ENCODE results near the gene DEUP1. TPM values are rescaled to one million over a fixed set of nuclear protein-coding genes. Genes with fewer than 3 reads are reported as not detected.

The DEUP1 gene
- total and polyA plus RNA-seq, 9 of the 15 experiments (the other 6 are each of a cell fraction or from before 2014, with no cell fraction given), result 1.4 to 10.9 (median 9.3) TPM

- DNase-seq (ENCODE audit: extremely low read depth in 1 of 4, low spot score in 3 of 4), result no peak
- Histone ChIP-seq H3K4me1 (replicated peaks in 1 of 2; ENCODE audit: control insufficient read depth in 2 of 2, insufficient read depth in 2 of 2, low read length in 2 of 2) (no peaks in the 10 kb centered on the region), H3K36me3 (ENCODE audit: control insufficient read depth, insufficient read depth, low read length) (no peaks in the 10 kb centered on the region), H4K20me1 (replicated peaks; ENCODE audit: control insufficient read depth, insufficient read depth, low read length) (no peaks in the 10 kb centered on the region), H2AFZ (ENCODE audit: low read depth, low read length) (no peak overlapping the region), H3K9ac (ENCODE audit: insufficient read depth in 1 of 2, low read depth in 2 of 2, low read length in 2 of 2) (no peak overlapping the region), H3K27me3 (ENCODE audit: control insufficient read depth in 2 of 2, insufficient read depth in 2 of 2, low read length in 2 of 2) (0 out of 5 replicates have a peak, but pooled peaks cover 0 to 3% of the 10 kb centered on the region in 2 experiments), H3K9me3 (replicated peaks; ENCODE audit: control insufficient read depth, insufficient read depth, low read depth, low read length) (no peaks in the 10 kb centered on the region), H3K4me2 (ENCODE audit: insufficient read depth, low read length) (no peak overlapping the region), H3K79me2 (ENCODE audit: control insufficient read depth, insufficient read depth, low read length) (no peaks in the 10 kb centered on the region), H3K9me1 (ENCODE audit: control insufficient read depth, insufficient read depth, low read length) (no peaks in the 10 kb centered on the region), H3K4me3 (no peak overlapping the region), H3K27ac (ENCODE audit: extremely low read depth, low read depth, low read length) (no peak overlapping the region)
- CTCF ChIA-PET (ENCODE audit: low intra/inter-chr PET ratio), result no interaction called here
- TF ChIP-seq ZNF134 (CRISPR knock-in tag; conservative IDR thresholded peaks at IDR 0.05), result no peak
- no peak for TF ChIP-seq HNRNPL (IDR thresholded peaks at IDR 0.05; ENCODE audit: low read depth, low read length)
- TF ChIP-seq E2F4 (CRISPR knock-in tag; IDR thresholded peaks at IDR 0.05; ENCODE audit: low read depth), result no peak
- TF ChIP-seq MCM7 (IDR thresholded peaks at IDR 0.05), result no peak
- TF ChIP-seq RBM34 (IDR thresholded peaks at IDR 0.05; ENCODE audit: borderline replicate concordance, insufficient read depth, low read length), result no peak
- no peak for TF ChIP-seq BRCA1 (IDR thresholded peaks at IDR 0.05)
- TF ChIP-seq BRCA1 (CRISPR knock-in tag; IDR thresholded peaks at IDR 0.05), result no peak
- TF ChIP-seq, protein P1, sequence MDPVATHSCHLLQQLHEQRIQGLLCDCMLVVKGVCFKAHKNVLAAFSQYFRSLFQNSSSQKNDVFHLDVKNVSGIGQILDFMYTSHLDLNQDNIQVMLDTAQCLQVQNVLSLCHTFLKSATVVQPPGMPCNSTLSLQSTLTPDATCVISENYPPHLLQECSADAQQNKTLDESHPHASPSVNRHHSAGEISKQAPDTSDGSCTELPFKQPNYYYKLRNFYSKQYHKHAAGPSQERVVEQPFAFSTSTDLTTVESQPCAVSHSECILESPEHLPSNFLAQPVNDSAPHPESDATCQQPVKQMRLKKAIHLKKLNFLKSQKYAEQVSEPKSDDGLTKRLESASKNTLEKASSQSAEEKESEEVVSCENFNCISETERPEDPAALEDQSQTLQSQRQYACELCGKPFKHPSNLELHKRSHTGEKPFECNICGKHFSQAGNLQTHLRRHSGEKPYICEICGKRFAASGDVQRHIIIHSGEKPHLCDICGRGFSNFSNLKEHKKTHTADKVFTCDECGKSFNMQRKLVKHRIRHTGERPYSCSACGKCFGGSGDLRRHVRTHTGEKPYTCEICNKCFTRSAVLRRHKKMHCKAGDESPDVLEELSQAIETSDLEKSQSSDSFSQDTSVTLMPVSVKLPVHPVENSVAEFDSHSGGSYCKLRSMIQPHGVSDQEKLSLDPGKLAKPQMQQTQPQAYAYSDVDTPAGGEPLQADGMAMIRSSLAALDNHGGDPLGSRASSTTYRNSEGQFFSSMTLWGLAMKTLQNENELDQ (CRISPR knock-in tag; IDR thresholded peaks at IDR 0.05; ENCODE audit: borderline replicate concordance), result no peak
- TF ChIP-seq ZC3H4 (CRISPR knock-in tag; IDR thresholded peaks at IDR 0.05; ENCODE audit: borderline replicate concordance), result no peak
- no peak for TF ChIP-seq ZKSCAN3 (CRISPR knock-in tag; IDR thresholded peaks at IDR 0.05)
- no peak for TF ChIP-seq SRSF7 (optimal IDR thresholded peaks at IDR 0.05; ENCODE audit: low read depth, low read length)
- TF ChIP-seq SAP30 (IDR thresholded peaks at IDR 0.05; ENCODE audit: borderline replicate concordance, insufficient read depth, low read depth, low read length, poor library complexity, severe bottlenecking), result no peak
- no peak for TF ChIP-seq ZZZ3 (IDR thresholded peaks at IDR 0.05)
- TF ChIP-seq ARID2 (IDR thresholded peaks at IDR 0.05), result no peak
- BruUV-seq (replicated peaks), result TSS peak; percentile 75
- in situ Hi-C loops (cut with MboI) (no loop called here), intact Hi-C loops (cut with micrococcal nuclease) (no loop called here)
- 60% methylated on average over 17 of the region's 19 CpGs for WGBS (ENCODE audit: insufficient coverage, low coverage, missing lambda C conversion rate)
- POLR2A ChIA-PET, result interaction anchor here (0.7 kb wide), 1 partner anchor 9 kb away, joined by 3 read pairs; no protein-coding TSS in a partner anchor
- ATAC-seq, result no peak
- FAIRE-seq, result no peak
These were observed 148.3 kb downstream of the DEUP1 start for GRCh38 chr11:93478841-93479240.
